ENCODE data around the gene UGT1A8. TPM values are rescaled to one million over a fixed set of nuclear protein-coding genes. Genes with fewer than 3 reads are reported as not detected.

The UGT1A8 gene
- total RNA-seq, 1 experiment from 2014 or later, result not detected

DNA sequence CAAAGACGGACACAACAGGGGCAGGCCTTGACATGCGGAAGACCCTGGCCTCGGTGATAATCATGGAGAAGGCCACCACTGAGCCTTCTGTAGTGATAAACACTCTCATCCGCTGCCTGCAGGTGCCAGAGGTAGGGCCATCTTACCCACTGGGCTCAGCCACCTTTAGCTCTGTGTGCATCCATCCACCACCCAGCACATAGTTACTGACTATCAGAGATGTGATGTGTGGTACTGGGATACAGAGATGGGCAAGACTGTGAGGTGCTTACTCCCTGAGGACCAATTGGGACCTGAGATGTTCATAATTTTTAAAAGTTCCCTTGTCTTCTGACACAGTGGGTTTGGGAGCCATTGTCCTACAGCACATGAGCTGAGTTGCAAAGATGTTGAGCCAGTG is 162.3 kb downstream of the UGT1A8 start:
- Mint-ChIP-seq H3K4me3 (ENCODE audit: low read depth, unreplicated experiment) (no peak overlapping the region), H3K27ac (ENCODE audit: unreplicated experiment) (no peak overlapping the region), H3K9me3 (ENCODE audit: low read depth, unreplicated experiment) (peaks cover 11% of the 10 kb centered on the region), H3K36me3 (ENCODE audit: insufficient read depth, unreplicated experiment) (peaks cover 20% of the 10 kb centered on the region), H3K27me3 (ENCODE audit: unreplicated experiment) (no peaks in the 10 kb centered on the region), H3K4me1 (ENCODE audit: low read depth, unreplicated experiment) (no peaks in the 10 kb centered on the region)
- CTCF ChIA-PET, result no interaction called here
- intact Hi-C loops (cut with micrococcal nuclease; ENCODE audit: unreplicated experiment), result no loop called here
- BruUV-seq (replicated peaks), result no TSS peak
- TF ChIP-seq, protein P1, sequence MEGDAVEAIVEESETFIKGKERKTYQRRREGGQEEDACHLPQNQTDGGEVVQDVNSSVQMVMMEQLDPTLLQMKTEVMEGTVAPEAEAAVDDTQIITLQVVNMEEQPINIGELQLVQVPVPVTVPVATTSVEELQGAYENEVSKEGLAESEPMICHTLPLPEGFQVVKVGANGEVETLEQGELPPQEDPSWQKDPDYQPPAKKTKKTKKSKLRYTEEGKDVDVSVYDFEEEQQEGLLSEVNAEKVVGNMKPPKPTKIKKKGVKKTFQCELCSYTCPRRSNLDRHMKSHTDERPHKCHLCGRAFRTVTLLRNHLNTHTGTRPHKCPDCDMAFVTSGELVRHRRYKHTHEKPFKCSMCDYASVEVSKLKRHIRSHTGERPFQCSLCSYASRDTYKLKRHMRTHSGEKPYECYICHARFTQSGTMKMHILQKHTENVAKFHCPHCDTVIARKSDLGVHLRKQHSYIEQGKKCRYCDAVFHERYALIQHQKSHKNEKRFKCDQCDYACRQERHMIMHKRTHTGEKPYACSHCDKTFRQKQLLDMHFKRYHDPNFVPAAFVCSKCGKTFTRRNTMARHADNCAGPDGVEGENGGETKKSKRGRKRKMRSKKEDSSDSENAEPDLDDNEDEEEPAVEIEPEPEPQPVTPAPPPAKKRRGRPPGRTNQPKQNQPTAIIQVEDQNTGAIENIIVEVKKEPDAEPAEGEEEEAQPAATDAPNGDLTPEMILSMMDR (IDR thresholded peaks at IDR 0.05; ENCODE audit: unreplicated experiment), result no peak
- no peak for DNase-seq

- intact Hi-C loops (cut with micrococcal nuclease; ENCODE audit: unreplicated experiment), result no loop called here
- Mint-ChIP-seq H3K36me3 (ENCODE audit: insufficient read depth, unreplicated experiment) (peaks cover 12% of the 10 kb centered on the region), H3K27ac (ENCODE audit: unreplicated experiment) (no peak overlapping the region), H3K9me3 (ENCODE audit: low read depth, unreplicated experiment) (peaks cover 8% of the 10 kb centered on the region), H3K27me3 (ENCODE audit: unreplicated experiment) (no peaks in the 10 kb centered on the region), H3K4me1 (ENCODE audit: low read depth, unreplicated experiment) (no peaks in the 10 kb centered on the region), H3K4me3 (ENCODE audit: low read depth, unreplicated experiment) (no peak overlapping the region)
- BruUV-seq (replicated peaks), result no TSS peak
- TF ChIP-seq, protein P1 (IDR thresholded peaks at IDR 0.05; ENCODE audit: unreplicated experiment), result no peak
- CTCF ChIA-PET, result no interaction called here
- no peak for DNase-seq
Measured at GRCh38 chr2:233780771-233781170, 163.3 kb downstream of the UGT1A8 start.

- H3K4me1 Mint-ChIP-seq (ENCODE audit: low read depth, unreplicated experiment), result no peaks in the 10 kb centered on the region
- BruUV-seq (replicated peaks), result no TSS peak
- TF ChIP-seq, protein P1 (IDR thresholded peaks at IDR 0.05; ENCODE audit: unreplicated experiment), result no peak
- H3K9me3 Mint-ChIP-seq (ENCODE audit: low read depth, unreplicated experiment), result peaks cover 6% of the 10 kb centered on the region
- intact Hi-C loops (cut with micrococcal nuclease; ENCODE audit: unreplicated experiment), result no loop called here
- no peak overlapping the region for H3K27ac Mint-ChIP-seq (ENCODE audit: unreplicated experiment)
- no peak for DNase-seq
- CTCF ChIA-PET, result no interaction called here
- H3K4me3 Mint-ChIP-seq (ENCODE audit: low read depth, unreplicated experiment), result no peak overlapping the region
- peaks cover 10% of the 10 kb centered on the region for H3K27me3 Mint-ChIP-seq (ENCODE audit: unreplicated experiment)
- H3K36me3 Mint-ChIP-seq (ENCODE audit: insufficient read depth, unreplicated experiment), result peaks cover 6% of the 10 kb centered on the region
Measured at GRCh38 chr2:233789554-233789953, 172.1 kb downstream of the UGT1A8 start.

GRCh38 chr2:233791151-233791882 is 173.9 kb downstream of the UGT1A8 start:
- no TSS peak for BruUV-seq (replicated peaks)
- Mint-ChIP-seq H3K4me3 (ENCODE audit: low read depth, unreplicated experiment) (no peak overlapping the region), H3K4me1 (ENCODE audit: low read depth, unreplicated experiment) (no peaks in the 10 kb centered on the region), H3K9me3 (ENCODE audit: low read depth, unreplicated experiment) (peaks cover 2% of the 10 kb centered on the region), H3K27ac (ENCODE audit: unreplicated experiment) (no peak overlapping the region), H3K27me3 (ENCODE audit: unreplicated experiment) (peaks cover 10% of the 10 kb centered on the region), H3K36me3 (ENCODE audit: insufficient read depth, unreplicated experiment) (peaks cover 6% of the 10 kb centered on the region)
- intact Hi-C loops (cut with micrococcal nuclease; ENCODE audit: unreplicated experiment), result no loop called here
- TF ChIP-seq, protein P1 (IDR thresholded peaks at IDR 0.05; ENCODE audit: unreplicated experiment), result no peak
- CTCF ChIA-PET, result interaction anchor here (1.0 kb wide), 1 partner anchor 224 kb away, joined by 18 read pairs; no protein-coding TSS in a partner anchor
- DNase-seq, result no peak
